ENCODE data around the gene POC1B.

GRCh38 chr12:89382328-89382727 lies 143.5 kb downstream of the POC1B start:
- TF ChIP-seq POLR2AphosphoS5 (IDR thresholded peaks at IDR 0.05) (no peak), POLR2A (IDR thresholded peaks at IDR 0.05; ENCODE audit: low read depth) (no peak), CTCF (IDR thresholded peaks at IDR 0.05) (no peak), EP300 (IDR thresholded peaks at IDR 0.05) (no peak)

Data from esophagus muscularis mucosa (tissue), 4 donors.